ENCODE results near the gene MAST4.

DNA sequence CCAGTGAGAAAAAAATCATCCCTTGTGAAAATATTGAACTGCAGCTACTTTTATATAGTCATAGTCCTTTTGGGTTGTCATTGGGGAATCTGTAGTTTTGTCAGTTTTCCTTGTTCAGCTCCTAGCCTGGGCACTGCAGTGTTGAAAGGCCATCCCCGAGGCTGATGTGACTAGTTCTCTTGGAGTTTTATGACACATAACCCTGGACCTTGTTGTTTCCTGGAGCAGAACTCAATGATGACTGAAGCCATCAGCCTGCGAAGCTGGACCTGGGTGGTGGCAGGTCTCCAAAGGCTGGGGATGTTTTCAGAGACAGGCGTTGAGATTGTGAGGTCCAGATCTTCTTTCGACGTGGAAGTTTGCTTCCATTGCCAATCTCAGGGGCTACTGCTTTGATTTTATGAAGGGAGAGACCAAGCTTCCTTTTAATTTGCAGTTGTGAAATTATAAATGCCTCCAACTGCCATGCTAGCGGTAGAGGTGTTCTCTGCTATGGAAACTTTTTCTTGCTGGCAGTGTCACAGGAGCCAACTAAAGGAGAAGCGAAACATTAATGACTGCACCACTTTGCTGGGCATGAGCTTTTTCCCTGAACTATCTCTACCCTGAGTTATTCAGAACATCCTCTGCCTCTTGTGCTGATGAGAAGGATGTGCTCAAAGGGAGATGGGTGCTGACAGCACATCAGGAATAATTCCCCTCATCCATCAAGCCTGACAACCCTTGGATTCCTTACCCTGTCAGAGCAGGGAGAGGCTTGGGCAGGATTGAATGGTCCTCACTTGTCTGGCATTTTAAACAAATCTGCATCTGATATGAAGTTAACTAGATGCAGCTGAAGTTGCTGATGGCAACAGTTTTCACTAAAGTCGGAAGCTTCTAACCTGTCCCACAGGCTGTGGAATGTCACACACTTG is 209.6 kb downstream of the MAST4 start:
- TF ChIP-seq, protein P1, sequence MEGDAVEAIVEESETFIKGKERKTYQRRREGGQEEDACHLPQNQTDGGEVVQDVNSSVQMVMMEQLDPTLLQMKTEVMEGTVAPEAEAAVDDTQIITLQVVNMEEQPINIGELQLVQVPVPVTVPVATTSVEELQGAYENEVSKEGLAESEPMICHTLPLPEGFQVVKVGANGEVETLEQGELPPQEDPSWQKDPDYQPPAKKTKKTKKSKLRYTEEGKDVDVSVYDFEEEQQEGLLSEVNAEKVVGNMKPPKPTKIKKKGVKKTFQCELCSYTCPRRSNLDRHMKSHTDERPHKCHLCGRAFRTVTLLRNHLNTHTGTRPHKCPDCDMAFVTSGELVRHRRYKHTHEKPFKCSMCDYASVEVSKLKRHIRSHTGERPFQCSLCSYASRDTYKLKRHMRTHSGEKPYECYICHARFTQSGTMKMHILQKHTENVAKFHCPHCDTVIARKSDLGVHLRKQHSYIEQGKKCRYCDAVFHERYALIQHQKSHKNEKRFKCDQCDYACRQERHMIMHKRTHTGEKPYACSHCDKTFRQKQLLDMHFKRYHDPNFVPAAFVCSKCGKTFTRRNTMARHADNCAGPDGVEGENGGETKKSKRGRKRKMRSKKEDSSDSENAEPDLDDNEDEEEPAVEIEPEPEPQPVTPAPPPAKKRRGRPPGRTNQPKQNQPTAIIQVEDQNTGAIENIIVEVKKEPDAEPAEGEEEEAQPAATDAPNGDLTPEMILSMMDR (IDR thresholded peaks at IDR 0.05; ENCODE audit: low read depth, low read length) = no peak
- TF ChIP-seq EZH2phosphoT487 (IDR thresholded peaks at IDR 0.05; ENCODE audit: low read depth) = no peak

All from OCI-LY3 (cell line).